SK-MEL-5 (cell line): Measurements from ENCODE around the gene VPS37B. TPM values are rescaled to one million over a fixed set of nuclear protein-coding genes. Genes with fewer than 3 reads are reported as not detected.
"Not testable (repeated sequence)": the region's sequence is repeated elsewhere in the genome, so short reads cannot be mapped to it uniquely, and the experiment has no call there.

Experiments used
- DNase-seq: peaks from one replicate; pipeline ENCODE4 v3.0.0-alpha.2; 2016; ENCODE audit warnings: low read depth, low spot score
- in situ Hi-C: cut with HindIII; loops from 2 replicates; pipeline ENCODE4 v1.10.0; 2016; ENCODE audit warnings: low sequenced_read_pairs, high pct_unique_total_duplicates, low pct_unique_long_range_greater_than_20kb
- total RNA-seq: library from RNA; depleted of rRNA; stranded (reverse); fragments of >200 nt; shearing (Covaris generic); gene quantifications from 2 replicates; pipeline ENCODE4 v1.2.3, GENCODE V29; 2014

The VPS37B gene
- total RNA-seq, 1 experiment from 2014 or later: 39.3 TPM

DNA sequence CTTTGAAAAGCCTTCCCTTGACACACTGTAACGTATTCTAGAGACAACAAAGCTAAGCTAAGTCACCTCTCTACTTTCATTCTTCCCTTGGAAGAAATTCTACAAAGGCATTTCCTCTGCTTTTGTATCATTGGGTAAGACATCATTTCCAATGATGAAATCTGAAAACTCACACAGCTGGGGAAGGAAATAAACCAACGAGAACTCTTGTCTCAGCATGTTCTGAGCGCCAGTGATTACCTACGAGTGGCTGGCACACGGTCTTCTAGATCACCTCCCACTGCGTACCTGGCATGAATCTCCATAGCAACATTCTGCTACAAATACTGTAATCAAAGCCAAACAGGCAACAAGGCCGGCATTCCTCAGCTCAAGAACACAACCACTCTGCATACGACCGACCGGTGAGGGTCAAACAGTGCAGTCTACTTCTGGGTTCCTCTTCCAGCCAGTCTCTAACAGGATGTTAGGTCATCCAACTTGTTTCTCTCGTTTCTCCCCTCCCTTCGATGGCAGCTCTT is 7.6 kb downstream of the VPS37B start:
- in situ Hi-C loops: no loop called here
- no peak for DNase-seq

- no peak for DNase-seq
- in situ Hi-C loops: no loop called here
Measured at GRCh38 chr12:122887819-122888212, 8.1 kb downstream of the VPS37B start.

GRCh38 chr12:122886851-122887818 is 8.8 kb downstream of the VPS37B start:
- no peak for DNase-seq
- in situ Hi-C loops: no loop called here

DNA sequence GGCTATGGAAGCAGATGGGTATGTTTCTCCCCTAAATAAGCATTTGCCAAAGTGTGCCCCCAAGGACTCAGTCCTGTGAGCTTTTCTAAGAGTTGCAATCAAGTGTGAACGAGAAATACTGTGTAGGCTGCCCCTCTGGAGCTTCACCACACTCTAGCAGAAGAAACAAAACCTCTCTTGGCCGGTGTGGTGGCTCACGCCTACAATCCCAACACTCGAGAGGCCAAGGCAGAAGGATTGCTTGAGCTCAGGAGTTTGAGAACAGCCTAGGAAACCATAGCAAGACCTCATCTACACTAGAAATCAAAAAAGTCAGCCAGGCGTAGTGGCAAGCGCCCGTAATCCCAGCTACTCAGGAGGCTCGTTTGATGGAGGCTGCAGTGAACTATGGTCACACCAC is 9.8 kb downstream of the VPS37B start:
- in situ Hi-C loops: no loop called here
- no peak for DNase-seq

DNA sequence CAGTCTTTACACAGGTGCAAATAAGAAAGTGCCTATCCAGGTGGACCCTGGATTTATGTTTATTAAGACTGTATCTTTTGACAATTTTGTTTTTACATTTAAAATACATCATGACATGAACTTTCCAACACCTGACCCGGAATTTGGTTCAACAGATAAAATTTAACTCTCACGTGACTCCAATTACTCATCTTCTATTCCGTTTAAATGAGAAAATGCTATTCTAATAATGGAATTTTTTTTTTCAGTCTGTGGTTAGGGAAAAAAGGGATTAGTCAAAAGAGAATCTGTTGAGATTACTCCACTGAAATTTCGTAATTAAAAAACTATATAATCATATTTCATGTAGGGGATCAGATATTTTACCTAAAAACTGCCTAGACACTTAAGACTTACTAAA is 11.1 kb downstream of the VPS37B start:
- in situ Hi-C loops: no loop called here
- no peak for DNase-seq

DNA sequence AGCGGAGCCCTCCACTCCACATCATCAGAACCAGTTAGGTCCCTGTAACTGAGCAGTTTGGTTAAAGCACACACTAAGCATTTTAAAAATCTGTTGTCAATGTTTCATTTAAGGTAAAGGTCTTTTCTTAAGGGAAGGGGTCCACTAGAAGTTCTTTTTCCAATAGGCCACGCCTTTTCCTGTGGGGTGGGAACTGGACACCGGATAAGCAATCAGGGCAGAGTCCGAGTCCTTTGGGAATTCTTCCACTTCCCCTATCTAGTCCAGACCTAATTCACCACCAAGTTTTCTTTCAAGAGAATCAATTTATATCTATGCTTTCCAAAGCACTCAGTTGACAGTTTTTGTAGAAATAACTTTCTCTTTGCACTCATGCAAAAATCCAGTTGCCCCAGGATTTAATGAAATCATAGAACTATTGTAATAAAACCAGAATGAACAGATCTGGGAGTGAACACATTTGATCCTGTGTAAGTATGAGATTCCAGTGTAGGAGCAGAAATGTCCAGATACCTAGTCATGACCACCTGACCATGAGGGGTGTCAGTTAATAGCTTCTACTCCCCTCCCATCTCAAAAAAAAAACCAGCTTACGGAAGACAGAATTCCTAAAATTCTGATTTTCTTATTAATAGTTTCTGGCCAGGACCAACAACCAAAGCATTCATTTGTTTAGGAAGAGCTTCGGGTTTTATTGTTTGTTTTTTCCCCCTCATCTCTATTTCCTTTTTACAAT is 11.7 kb downstream of the VPS37B start:
- no peak for DNase-seq
- in situ Hi-C loops: no loop called here

DNA sequence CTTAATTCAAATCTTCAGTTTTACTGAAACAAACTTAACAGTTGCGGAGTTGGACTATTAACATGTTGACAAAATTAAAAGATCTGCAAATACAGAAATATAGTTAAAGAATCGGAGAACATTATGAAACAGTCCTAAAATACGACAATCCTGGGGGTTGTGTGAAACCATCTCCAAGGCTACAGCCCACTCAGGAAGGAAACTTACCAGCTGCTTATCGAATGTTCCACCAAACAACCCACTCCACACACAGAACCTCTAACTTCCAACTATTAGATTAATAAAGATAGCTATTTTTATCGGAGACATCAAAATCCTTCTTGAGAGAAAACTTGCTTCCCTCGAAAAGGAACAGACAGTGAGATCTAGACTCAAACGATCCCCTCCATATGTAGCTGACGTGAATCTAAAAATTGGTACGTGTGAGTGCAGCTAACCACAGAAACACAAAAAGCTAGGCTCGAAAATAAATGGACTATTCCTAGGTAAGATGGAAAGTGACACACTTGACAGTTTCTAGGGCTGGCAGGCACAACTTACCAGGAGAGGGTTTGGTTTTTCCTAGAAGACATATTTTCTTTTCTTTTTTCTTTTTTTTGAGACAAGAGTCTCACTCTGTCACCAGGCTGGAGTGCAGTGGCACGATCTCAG is 12.9 kb downstream of the VPS37B start:
- no peak for DNase-seq
- in situ Hi-C loops: no loop called here

- peak; percentile 72 for DNase-seq
- in situ Hi-C loops: no loop called here
Measured at GRCh38 chr12:122880668-122881067, 15.3 kb downstream of the VPS37B start.

GRCh38 chr12:122880155-122880667 is 15.7 kb downstream of the VPS37B start:
- in situ Hi-C loops: no loop called here

DNA sequence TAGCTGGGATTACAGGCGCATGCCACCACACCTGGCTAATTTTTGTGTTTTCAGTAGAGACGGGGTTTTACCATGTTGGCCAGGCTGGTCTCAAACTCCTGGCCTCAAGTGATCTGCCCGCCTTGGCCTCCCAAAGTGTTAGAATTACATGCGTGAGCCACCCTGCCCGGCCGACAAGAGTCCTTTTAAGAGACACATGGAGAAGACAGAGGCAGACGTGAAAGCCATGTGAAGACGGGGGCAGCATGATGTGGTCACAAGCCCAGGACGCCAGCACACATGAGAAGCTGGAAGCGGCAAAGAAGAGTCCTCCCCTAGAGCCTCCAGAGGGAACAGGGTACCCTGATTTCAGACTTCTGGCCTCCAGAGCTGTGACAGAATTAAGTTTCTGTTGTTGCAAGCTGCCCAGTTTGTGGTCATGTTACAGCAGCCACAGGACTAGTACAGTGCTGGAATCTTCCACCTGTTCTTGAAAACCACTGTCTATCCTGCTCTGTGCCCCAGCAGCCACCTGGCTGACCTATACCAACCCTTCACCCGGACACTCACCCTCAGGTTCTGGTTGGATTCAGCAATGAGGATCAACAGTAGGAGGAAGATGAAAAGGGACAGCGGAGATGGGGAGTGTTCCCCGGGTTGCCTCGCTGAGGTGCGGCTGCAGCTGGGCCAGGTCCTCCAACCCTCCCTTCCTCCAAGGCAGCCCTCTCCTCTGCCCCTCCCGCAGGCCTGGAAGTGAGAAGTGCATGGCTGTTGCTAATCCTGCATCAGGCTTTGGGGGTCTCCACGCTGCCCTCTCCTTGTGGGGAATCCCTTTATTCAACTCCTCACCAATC is 16.9 kb downstream of the VPS37B start:
- no peak for DNase-seq
- in situ Hi-C loops: no loop called here

More at GRCh38 chr12:122880155-122880667, 15.7 kb downstream of the VPS37B start:
- no peak for DNase-seq

DNA sequence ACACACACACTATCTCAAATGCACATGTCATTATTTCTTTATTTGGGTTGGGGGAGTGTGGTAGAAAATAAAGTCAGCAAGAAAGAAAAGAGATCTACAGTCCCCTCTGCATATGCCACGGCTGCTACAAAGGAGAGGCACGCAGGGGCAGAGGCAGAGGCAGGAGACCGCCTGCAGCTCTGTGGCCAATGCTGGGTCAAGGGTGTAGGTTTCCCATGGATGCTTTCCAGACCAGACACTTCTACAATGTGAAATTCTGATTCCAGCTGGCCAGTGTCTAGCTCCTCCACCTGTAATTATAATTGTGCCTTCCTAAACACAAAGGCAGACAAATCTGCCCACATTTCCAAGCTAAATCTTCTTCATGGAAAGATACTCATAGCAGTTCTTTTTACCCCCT is 19.2 kb downstream of the VPS37B start:
- in situ Hi-C loops: no loop called here
- no peak for DNase-seq

- DNase-seq, in situ Hi-C loops: not testable (repeated sequence)
Measured at GRCh38 chr12:122876281-122876680, 19.6 kb downstream of the VPS37B start.

DNA sequence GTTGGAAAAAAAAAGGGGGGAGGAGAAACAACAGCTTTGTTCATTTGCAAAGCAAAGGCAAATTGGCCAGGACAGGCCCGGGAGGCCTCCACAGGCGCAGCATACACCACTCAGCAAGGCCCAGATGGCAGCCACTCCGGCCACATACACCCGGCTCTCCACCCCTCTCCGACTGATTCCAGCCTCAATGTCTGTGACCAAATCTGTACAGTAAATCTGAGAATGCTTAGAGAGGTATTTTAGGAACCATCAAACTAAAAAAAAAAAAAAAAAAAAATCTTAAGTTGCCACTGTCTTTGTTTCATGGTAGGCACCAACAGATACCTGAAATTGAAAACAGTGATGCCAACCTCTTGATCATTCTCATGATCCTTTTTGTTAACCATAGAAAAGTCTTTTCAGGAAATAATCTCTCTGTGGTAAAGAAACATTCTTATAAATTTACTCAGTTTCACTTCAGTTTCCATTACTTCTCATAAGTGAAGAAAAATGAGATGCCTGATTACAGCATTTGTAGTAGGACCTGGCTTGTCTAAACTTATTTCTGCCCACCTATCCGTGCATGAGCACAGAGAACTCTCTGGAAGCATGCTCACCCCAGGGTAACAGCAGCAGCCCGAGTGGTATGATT is 20.2 kb downstream of the VPS37B start:
- no peak for DNase-seq
- in situ Hi-C loops: no loop called here

DNA sequence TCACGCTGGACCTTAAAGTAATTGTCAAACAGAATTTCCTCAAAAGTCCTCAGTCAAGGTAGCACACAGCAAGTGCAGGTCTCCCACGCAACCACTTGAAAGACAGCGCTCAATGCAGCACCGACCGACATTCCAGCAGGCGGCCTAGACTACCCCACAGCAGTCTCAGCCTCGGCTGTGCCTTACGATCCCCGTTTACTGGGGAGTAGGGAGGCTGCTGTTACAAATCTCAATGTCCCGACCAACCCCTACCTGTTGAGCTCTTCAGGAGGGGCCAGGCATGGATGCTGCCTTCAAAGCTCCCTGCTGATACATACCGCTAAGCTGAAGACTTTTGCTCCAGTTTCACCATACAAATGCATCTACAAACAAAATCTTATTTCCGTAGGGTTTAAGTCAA is 21.8 kb downstream of the VPS37B start:
- in situ Hi-C loops: no loop called here
- no peak for DNase-seq

DNA sequence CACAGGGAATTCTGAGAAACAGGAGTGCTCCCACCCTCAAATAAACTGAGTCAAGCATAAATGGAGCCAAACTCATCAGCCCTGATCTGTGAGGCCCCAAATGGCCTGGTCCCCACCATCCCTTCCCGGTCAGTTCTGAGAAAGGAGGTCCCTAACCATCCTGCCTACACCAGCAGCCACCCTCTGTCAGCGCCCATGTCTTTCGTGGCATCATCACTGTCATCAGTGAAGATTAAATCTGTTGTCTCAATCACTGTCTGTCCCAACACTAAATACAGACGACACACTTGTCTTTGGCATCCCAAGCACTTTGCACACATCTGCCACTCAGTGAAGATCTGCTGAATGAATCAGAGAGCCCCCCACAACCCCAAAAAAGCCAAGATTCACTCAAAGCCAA is 22.4 kb downstream of the VPS37B start:
- no peak for DNase-seq
- in situ Hi-C loops: no loop called here

DNA sequence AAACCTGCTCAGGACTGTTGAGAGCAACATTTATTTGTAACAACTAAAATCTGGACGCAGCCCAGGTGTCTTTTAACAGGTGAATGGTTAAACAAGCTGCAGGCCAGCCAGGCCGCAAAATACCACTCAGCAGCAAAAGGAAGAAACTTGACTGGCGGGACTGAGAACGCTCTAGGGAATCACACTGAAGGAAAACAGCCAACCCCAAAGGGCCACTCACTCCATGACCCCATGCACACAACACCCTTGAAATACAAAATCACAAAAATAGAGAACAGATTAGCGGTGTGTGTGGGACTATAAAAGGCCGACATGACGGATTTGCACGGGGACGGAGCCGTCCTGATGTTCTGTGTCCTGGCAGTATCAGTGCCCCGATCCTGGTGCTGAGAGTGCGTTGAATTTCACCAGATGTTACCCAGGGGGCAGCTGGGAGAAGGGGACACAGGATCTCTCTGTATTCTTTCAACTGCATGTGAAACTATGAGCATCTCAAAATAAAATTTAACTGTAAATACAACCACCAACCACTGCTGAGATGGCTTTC is 23.0 kb downstream of the VPS37B start:
- DNase-seq: no peak
- in situ Hi-C loops: no loop called here
